Endometrial microvascular endothelial cells (primary cell): ENCODE results near the gene KIFBP. TPM values are rescaled to one million over a fixed set of nuclear protein-coding genes. Genes with fewer than 3 reads are reported as not detected.

Source experiments
- in situ Hi-C: cut with HindIII; loops from 2 replicates; pipeline ENCODE4 v1.10.0; 2017; ENCODE audit warnings: low sequenced_read_pairs, low pct_unique_long_range_greater_than_20kb; ENCODE audit errors: inconsistent ontology term
- total RNA-seq: library from RNA; depleted of rRNA; stranded (reverse); fragments of >200 nt; gene quantifications from one replicate; pipeline ENCODE4 v1.2.3, GENCODE V29; 2015; ENCODE audit errors: inconsistent ontology term

KIFBP gene
- total RNA-seq, 1 donor from 2014 or later: 58.4 TPM

DNA sequence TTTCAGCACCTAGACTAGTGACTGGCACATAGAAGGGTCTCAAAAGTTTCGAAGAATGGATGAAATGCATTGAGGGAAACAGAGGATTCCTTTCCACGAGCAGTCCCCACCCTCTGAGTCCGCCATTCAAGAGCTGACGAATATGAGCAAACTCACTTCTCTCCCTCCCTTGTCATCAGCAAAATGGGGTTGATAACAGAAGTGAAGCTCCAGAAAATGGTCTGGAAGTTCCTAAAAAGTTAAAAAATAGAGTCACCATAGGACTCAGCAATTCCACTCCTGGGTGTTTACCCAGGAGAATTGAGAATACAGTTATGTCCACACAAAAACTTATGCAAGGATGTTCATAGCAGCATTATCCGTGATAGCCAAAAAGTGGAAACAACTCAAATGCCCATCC is 74.3 kb downstream of the KIFBP start:
- in situ Hi-C loops: loop anchor here (10.0 kb wide), 1 partner anchor 48 kb away; no protein-coding TSS in a partner anchor

DNA sequence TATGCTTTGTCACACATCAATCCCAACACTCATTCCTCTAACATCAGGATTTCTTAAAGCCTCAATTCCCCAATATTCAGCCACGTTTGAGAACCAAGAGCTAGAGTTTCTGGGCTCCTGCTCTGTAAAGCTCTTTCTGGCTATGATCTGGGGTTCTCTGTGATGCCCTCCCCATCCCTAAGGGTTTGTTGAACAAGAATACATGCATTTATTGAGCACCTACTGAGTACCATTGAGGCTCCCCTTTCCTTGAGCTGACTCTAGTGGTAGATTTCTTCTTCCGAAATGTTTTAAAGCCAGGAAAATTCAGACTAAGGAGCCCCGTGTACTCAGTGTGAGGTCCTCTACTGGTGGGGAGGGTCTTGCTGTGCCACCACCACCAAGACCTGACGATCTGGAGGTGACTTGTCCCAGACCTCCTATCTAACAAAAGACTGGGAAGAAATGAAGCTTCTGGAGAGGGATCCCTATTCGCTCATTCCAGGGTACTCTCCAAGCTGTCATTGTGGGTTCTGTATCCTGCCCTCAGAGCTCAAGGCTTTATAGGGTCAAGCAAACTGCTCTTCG is 76.2 kb downstream of the KIFBP start:
- in situ Hi-C loops: loop anchor here (10.0 kb wide), 1 partner anchor 50 kb away; no protein-coding TSS in a partner anchor

DNA sequence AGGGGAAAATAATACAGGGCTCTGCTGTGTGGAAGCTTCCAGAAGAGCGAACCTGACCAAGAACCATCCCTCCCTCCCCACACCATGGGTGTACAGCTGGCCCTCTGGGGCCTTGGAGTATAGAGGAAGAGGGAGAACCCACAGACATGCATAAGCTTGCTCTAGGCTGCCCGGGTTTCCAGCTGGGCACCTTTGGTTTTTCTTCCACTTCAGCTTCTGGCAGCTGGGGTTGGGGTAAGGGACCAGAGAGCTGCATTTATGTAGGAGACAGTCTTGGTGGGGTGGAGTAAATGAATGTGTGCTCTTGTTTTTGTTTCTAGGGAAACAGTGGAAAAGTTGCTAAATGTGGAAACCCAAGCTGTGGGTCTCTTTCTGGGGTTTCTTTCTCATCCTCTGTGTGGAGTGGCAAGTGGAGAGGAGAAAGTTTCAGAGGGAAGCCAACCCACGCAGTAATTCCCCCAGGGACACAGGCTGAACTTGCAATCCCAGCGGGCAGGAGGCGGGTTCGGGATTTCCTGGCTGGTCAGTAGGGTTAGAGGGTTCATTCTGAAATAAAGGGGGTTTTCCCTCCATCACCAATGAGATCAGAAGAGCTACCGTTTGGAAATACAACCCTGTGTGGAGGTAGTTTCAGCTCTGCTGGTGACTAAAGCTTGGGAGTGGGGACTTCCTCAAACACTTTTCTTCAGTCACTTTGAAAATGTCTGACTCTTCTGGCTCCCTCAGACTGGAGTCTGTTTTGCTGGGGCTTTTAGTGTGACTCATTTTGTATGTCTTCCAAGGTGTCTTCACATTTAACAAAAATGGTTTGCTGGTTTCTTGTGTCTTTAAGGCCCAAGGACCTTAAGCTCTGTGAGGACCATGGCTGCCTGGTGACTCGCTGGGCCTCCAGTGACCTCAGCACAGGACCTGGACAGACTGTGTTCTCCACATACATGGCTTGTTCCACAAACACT is 77.1 kb downstream of the KIFBP start:
- in situ Hi-C loops: loop anchor here (10.0 kb wide), 1 partner anchor 51 kb away; no protein-coding TSS in a partner anchor

Other genes starting within 250 kb of the KIFBP start
- gene STOX1, start 161.3 kb upstream of the KIFBP start, total RNA-seq: not detected
- gene DDX50, start 87.5 kb upstream of the KIFBP start, total RNA-seq: 33.4 TPM
- 135 TPM for gene DDX21, start 32.6 kb upstream of the KIFBP start, total RNA-seq
- gene SRGN, start 99.3 kb downstream of the KIFBP start, total RNA-seq: 1,694 TPM
- 38.1 TPM for gene VPS26A, start 135.4 kb downstream of the KIFBP start, total RNA-seq
- gene SUPV3L1, start 191.4 kb downstream of the KIFBP start, total RNA-seq: 41.4 TPM
- gene HKDC1, start 231.5 kb downstream of the KIFBP start, total RNA-seq: not detected